NCI-H128 (cell line): ENCODE results near the gene TOE1.
"Not testable (repeated sequence)": the region's sequence is repeated elsewhere in the genome, so short reads cannot be mapped to it uniquely, and the experiment has no call there.

Experiments
- DNase-seq: peaks from one replicate; lab custom pipeline; 2025; ENCODE audit not compliant: unreplicated experiment; lab: John Stamatoyannopoulos, UW

TOE1 gene

DNA sequence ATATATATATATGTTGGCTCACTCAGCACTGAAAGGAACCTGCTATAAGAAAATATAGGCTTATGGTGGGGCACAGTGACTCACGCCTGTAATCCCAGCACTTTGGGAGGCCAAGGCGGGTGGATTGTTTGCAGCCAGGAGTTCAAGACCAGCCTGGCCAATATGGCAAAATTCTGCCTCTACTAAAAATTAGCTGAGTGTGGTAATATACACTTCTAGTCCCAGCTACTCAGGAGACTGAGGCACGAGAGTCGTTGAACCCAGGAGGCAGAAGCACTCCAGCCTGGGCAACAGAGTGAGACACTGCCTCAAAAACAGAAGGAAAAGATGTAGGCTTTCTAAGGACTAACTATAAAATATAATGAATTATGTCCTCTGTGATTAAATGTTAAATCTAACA, 14.9 kb downstream of the TOE1 start:
- no peak for DNase-seq

DNA sequence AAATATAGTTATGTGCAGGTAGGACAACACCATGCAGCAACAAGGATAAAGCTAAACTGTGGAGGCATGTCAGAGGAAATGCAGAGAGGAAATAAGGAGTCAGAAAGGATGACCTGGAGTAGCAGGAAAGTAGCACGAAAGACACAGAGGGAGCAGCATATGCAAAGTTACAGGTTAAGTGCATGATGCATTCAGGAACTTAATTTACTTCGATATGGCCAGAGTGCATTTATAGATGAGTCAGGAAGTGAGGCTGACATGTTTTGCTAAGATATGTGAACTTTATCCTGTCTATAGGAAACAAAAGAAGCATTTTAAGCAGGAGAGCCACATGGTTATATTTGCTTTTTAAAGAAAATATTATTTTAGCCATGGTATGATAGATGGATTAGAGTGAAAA, 15.7 kb downstream of the TOE1 start:
- DNase-seq: no peak

DNA sequence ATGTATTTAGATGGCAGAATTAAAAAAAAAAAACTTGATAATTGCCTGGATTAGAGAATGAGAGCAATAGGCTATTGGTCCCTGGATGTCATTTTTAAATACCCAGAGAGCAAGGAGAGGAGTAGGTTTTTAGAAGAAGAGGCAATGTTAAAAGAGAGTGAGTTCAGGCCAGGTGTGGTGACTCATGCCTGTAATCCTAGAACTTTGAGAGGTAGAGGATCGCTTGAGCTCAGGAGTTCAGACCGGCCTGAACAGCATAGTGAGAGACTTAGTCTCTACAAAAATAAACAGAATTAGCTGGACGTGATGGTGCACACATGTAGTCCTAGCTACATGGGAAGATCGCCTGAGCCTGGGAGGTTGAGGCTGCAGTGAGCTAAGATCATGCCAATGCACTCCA, 16.2 kb downstream of the TOE1 start:
- no peak for DNase-seq

GRCh38 chr1:45359882-45360513, 20.0 kb downstream of the TOE1 start:
- DNase-seq: peak; percentile 29

GRCh38 chr1:45360981-45361380, 21.0 kb downstream of the TOE1 start:
- DNase-seq: not testable (repeated sequence)

DNA sequence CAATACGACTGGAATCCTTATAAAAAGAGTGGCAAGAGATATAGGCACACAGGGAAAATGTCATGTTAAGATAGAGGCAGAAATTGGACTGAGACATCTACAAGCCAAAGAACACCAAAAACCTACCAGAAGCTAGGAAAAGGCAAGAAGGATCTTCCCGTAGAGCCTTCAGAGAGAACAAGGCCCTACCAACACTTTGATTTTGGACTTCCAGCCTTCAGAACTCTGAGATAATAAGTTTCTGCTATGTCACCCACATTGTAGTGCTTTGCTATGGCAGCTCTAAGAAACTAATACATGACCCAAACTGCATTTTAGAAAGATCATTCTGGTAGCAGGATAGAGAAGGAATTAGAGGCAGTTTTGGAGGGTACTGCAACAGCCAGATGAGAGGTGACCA, 24.3 kb downstream of the TOE1 start:
- no peak for DNase-seq

DNA sequence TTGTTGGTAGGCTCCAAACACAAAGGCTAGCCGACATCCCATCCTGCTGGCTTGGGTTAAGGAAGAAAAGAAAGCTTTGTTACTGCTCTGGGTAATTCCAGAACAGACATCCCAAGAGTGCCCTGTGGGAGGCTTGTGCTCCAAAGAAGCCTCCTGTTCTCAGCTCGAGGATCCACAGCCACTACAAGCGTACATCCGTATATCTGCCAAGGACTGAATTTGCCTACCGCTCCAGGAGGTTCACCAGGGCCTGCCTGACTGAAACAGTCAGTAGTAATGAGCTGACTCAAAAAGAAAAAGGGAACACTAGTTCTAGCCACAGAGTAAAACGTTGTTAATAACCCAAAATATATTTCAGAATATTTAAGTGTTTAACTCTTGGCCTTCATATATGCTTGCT, 25.1 kb downstream of the TOE1 start:
- no peak for DNase-seq

- no peak for DNase-seq
These were observed 30.6 kb downstream of the TOE1 start for GRCh38 chr1:45370575-45370974.

DNA sequence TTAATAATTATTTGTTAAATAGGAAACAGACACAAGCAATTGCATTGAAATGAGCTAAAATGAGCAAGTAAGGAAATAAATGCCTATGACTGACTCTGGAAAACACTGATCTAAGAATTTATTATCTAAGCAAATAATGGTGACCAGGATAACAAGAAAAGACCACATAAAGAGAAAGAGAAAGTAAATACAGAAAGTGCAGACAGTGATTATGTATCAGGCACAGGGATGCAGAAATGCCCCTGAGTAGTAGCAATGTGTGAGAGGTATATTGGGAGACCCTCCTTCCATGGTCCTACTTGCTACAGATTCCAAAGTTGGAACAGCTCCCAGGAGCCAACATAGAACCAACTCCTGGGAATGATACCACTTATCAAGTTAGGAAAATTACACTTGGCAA, 33.6 kb downstream of the TOE1 start:
- DNase-seq: no peak

DNA sequence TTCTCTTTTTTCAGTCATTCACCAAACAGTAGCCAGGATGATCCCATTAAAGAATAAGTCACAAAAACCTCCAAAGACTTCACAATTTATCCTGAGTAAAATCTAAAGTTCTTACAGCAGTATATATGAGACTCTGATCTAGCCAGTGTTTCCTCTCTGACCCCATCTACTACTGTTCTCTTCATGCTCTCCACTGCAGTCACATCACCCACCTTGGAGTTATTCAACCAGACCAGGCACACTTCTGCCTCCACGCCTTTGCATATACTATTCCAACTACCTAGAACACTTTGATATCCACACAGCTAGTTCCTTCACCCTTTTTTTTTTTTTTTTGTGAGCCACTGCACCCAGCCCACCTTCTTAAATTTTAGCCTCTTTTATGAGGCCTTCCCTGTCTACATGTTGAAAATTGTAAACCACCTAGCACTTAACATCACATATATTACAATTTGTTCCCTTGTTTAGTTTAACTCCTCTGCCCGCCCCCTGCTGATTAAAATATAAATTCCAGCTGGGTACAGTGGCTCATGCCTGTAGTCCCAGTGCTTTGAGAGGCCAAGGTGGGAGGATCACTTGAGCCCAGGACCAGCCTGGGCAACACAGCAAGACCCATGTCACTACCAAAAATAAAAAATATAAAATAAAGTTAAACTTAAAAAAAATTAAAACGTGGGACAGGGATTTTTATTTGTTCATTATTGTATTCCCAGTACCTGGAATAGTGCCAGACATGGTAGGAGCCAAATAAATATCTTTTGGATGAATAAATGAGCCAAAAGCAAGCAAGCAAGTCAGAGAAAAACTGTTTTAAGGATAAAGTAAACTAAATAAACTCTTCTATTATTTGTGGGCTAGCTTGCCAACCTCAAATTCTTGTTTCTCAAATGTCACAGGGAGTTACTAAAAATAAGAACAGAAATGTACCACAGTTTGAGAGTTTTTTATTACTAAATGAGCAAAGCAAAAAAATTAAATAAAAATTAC, 35.4 kb downstream of the TOE1 start:
- DNase-seq: no peak

DNA sequence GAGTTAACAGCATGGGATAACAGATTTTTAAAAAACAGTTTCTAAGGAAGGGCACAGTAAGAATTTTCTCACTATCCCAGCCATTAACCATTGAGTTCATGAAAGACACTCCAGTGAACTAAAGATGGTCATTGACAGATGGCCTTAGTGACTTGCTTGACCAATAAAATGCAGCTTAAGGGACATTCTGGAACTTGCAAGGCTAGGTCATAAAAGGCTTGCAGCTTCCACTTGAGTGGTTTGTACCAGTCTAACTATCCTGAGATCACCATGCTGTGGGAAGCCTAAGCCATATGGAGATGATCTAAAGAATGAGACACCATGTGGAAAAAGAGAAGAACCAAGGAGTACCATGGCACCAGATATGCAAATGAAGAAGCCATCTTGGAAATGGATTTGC, 38.2 kb downstream of the TOE1 start:
- no peak for DNase-seq

- no peak for DNase-seq
These were observed 39.6 kb downstream of the TOE1 start for GRCh38 chr1:45379524-45379923.

DNA sequence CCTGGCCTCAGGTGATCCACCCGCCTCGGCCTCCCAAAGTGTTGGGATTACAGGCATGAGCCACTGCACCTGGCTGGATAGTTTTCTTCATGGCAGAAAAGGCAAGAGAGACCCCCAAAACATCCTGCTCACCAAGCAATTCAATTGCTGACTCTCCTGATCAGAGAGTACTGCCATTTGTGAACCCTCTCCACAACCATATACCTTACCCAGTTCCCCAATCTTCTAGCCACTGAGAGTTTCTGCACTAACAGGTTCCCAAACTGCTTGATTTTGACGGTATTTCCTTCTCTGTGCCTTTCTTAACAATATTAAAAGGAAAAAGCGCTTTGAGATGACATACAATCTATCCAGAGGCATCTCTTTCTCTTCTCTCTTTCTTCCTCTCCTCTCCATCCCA, 40.2 kb downstream of the TOE1 start:
- DNase-seq: no peak

- no peak for DNase-seq
These were observed 40.8 kb downstream of the TOE1 start for GRCh38 chr1:45380730-45381129.

DNA sequence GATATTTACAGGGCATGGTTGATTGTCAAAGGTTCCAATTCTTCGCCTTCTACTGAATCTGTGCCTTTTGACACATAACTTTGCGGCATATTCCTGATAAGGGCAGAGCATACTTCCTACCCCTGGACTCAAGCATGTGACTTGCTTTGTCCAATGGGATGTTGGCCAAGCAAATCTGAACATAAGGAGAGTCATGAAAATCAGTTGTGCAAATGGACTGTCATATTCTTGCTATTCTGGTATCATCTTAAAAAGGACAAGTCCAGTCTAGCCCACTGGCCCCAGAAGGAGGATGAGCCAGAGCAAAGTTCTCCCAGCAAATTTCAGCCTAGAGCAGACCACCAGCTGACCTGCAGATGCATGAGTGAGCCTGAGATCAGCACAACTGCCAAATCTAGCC, 41.3 kb downstream of the TOE1 start:
- no peak for DNase-seq

DNA sequence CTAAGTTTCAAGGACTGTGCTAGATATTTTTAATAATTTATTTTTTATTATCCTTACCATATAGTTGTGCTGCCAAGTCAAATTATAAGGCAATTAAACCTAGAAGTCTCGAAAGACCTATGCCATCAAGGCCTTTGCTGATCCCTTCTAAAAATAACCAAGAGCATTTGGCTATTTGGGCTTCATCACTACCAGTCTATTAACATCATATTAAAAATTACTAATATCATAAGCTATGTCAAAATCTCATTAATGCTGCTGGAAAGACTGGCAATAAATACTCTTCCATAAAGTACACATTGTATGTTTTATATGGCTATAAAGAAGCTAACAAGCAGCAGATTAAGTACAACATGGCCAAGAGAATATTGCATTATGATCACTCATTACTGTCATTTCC, 43.2 kb downstream of the TOE1 start:
- DNase-seq: no peak

GRCh38 chr1:45384213-45384612, 44.2 kb downstream of the TOE1 start:
- DNase-seq: not testable (repeated sequence)

- peak; percentile 16 for DNase-seq
These were observed 45.3 kb downstream of the TOE1 start for GRCh38 chr1:45385302-45385701.

DNA sequence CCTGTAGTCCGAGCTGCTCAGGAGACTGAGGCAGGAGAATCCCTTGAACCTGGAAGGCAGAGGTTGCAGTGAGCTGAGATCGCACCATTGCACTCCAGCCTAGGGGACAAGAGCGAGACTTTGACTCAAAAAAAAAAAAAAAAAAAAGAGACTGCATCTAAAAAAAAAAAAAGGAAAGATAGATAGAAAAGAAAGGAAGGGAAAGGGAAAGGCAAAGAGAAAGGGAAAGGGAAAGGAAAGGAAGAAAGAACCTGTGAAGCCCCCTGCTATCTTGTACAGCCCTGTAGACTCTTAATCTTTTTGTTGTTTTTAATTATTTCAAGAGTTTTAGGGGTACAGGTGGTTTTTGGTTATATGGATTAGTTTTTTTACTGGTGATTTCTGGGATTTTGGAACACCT, 46.2 kb downstream of the TOE1 start:
- DNase-seq: no peak
